ENCODE data around the gene FBXW8. TPM values are rescaled to one million over a fixed set of nuclear protein-coding genes. Genes with fewer than 3 reads are reported as not detected.

FBXW8 gene
- total RNA-seq, 1 donor from 2014 or later = 32.1 TPM

GRCh38 chr12:116959845-116960514, 49.2 kb downstream of the FBXW8 start:
- TF ChIP-seq, protein P1, sequence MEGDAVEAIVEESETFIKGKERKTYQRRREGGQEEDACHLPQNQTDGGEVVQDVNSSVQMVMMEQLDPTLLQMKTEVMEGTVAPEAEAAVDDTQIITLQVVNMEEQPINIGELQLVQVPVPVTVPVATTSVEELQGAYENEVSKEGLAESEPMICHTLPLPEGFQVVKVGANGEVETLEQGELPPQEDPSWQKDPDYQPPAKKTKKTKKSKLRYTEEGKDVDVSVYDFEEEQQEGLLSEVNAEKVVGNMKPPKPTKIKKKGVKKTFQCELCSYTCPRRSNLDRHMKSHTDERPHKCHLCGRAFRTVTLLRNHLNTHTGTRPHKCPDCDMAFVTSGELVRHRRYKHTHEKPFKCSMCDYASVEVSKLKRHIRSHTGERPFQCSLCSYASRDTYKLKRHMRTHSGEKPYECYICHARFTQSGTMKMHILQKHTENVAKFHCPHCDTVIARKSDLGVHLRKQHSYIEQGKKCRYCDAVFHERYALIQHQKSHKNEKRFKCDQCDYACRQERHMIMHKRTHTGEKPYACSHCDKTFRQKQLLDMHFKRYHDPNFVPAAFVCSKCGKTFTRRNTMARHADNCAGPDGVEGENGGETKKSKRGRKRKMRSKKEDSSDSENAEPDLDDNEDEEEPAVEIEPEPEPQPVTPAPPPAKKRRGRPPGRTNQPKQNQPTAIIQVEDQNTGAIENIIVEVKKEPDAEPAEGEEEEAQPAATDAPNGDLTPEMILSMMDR (IDR thresholded peaks at IDR 0.05) = no peak
- H3K27ac Mint-ChIP-seq (ENCODE audit: unreplicated experiment) = no peak overlapping the region
- H3K9me3 Mint-ChIP-seq (ENCODE audit: unreplicated experiment) = no peaks in the 10 kb centered on the region
- H3K4me1 Mint-ChIP-seq (ENCODE audit: unreplicated experiment) = peaks cover 22% of the 10 kb centered on the region
- DNase-seq (ENCODE audit: extremely low spot score, unreplicated experiment) = no peak
- no peaks in the 10 kb centered on the region for H3K27me3 Mint-ChIP-seq (ENCODE audit: unreplicated experiment)
- H3K36me3 Mint-ChIP-seq (ENCODE audit: unreplicated experiment) = peaks cover 15% of the 10 kb centered on the region
- H3K4me3 Mint-ChIP-seq (ENCODE audit: unreplicated experiment) = no peak overlapping the region

GRCh38 chr12:116962197-116962596, 51.4 kb downstream of the FBXW8 start:
- Mint-ChIP-seq H3K4me3 (ENCODE audit: unreplicated experiment) (no peak overlapping the region), H3K4me1 (ENCODE audit: unreplicated experiment) (peaks cover 17% of the 10 kb centered on the region), H3K27me3 (ENCODE audit: unreplicated experiment) (no peaks in the 10 kb centered on the region), H3K9me3 (ENCODE audit: unreplicated experiment) (no peaks in the 10 kb centered on the region), H3K27ac (ENCODE audit: unreplicated experiment) (no peak overlapping the region), H3K36me3 (ENCODE audit: unreplicated experiment) (peaks cover 19% of the 10 kb centered on the region)
- no peak for DNase-seq (ENCODE audit: extremely low spot score, unreplicated experiment)
- TF ChIP-seq, protein P1 (IDR thresholded peaks at IDR 0.05) = no peak

DNA sequence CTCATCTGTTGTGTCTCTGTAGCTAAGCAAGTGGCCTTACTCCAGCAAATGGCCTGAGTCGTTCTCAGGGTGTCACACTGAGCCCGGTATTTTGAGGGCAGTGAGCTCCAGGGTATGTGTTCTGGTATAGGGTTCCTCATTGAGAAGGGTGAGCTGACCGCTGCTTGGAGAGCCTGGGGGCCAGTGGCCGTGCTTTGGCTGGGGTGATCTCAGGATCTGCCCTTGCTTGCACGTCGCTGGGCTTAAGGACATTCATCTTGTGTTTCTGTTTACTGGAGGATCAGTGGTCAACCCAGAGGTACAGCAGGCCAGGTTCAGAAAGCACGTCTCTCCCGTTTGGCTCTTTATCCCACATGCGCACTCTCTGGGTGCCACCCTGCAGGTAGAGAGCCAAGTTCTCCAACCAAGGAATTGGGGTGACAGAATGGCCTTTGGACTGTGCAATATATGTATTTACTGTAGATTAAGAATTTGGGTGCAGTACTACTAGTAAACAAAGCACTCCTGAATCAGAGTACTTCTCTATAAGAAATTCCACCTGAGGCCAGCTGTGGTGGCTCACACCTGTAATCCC, 52.1 kb downstream of the FBXW8 start:
- Mint-ChIP-seq H3K27me3 (ENCODE audit: unreplicated experiment) (no peaks in the 10 kb centered on the region), H3K9me3 (ENCODE audit: unreplicated experiment) (no peaks in the 10 kb centered on the region), H3K27ac (ENCODE audit: unreplicated experiment) (no peak overlapping the region), H3K4me1 (ENCODE audit: unreplicated experiment) (peaks cover 17% of the 10 kb centered on the region), H3K4me3 (ENCODE audit: unreplicated experiment) (no peak overlapping the region), H3K36me3 (ENCODE audit: unreplicated experiment) (peaks cover 22% of the 10 kb centered on the region)
- TF ChIP-seq, protein P1 (IDR thresholded peaks at IDR 0.05) = no peak
- DNase-seq (ENCODE audit: extremely low spot score, unreplicated experiment) = no peak

DNA sequence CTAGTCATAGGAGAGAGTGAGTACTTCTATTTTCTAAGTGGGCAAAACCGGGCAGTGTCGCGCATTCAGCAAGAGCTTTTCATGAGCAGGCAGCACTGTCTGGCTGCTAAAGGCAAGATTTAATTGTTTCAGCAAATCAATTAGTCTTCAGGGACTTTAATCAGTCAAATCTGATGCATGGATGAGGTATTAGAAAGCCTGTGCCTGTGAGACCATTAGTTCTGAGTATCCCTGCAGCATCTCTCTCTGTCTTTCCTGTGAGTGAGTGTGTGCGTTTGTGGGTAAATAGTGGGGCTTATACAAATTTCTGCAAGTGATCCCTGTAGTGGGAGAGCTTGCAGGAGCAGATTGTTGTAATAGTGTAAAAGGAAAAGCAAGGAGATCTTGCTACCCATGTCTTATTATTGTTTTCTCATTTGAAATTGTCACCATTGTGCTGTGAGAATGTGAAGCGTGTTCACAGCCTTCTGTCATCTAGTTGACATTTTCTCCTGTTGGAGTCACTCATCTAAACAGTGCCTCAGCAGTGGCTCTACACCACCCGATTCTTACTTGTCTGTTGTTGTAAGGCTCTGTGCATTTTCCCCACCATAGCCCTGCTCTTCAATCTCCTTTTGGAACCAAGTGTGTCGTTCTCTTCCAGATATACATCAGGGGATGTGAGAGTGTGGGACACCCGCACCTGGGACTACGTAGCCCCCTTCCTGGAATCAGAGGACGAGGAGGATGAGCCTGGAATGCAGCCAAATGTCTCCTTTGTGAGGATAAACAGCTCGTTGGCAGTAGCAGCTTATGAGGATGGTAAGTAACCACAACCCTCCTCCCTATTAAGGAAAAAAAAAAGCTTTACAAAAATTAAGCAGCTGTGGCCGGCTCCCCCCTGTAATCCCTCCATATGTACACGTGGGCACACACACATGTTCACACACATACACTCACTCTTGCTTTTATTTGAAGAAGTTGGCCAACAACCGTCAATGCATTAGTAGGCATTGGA, 53.6 kb downstream of the FBXW8 start:
- Mint-ChIP-seq H3K4me1 (ENCODE audit: unreplicated experiment) (peaks cover 5% of the 10 kb centered on the region), H3K27me3 (ENCODE audit: unreplicated experiment) (no peaks in the 10 kb centered on the region), H3K27ac (ENCODE audit: unreplicated experiment) (no peak overlapping the region), H3K4me3 (ENCODE audit: unreplicated experiment) (no peak overlapping the region), H3K9me3 (ENCODE audit: unreplicated experiment) (no peaks in the 10 kb centered on the region), H3K36me3 (ENCODE audit: unreplicated experiment) (peaks cover 20% of the 10 kb centered on the region)
- TF ChIP-seq, protein P1 (IDR thresholded peaks at IDR 0.05) = no peak
- no peak for DNase-seq (ENCODE audit: extremely low spot score, unreplicated experiment)
